H1 (cell line): ENCODE data around the gene COL28A1. TPM values are rescaled to one million over a fixed set of nuclear protein-coding genes. Genes with fewer than 3 reads are reported as not detected.
A peak's percentile ranks its signal among the peaks of the same experiment; 100 is the strongest.

ENCODE experiments used
- CTCF ChIA-PET: fragments of 300-600 bp; sonication (Branson Sonifier 250); formaldehyde crosslinking; loops from one replicate; lab custom pipeline; 2021; ENCODE audit not compliant: partially characterized antibody; lab: Charles Lee
- POLR2A ChIA-PET: fragments of 300-600 bp; sonication (Branson Sonifier 250); formaldehyde crosslinking; loops from one replicate; lab custom pipeline; 2021; ENCODE audit warnings: inconsistent platforms; ENCODE audit not compliant: partially characterized antibody; lab: Charles Lee
- DNase-seq, 2 experiments: peaks; one replicate each; pipeline versions ENCODE4 v3.0.0 to v3.0.0-alpha.2; 2010 to 2022; ENCODE audit warnings: low spot score in 2 of 2, low read depth in 1 of 2, mixed read lengths in 1 of 2
- FAIRE-seq: peaks from 2 replicates; lab custom pipeline; 2011; peaks lifted over from hg19 to GRCh38; lab: Jason Lieb, UNC
- H2AFZ ChIP-seq: 2 replicates; pipeline ENCODE4 v1.8.1; 2012; ENCODE audit warnings: low read length, inconsistent platforms
- H2AK5ac ChIP-seq: 2 replicates; pipeline ENCODE4 v1.6.1; 2013; ENCODE audit warnings: low read depth, low read length
- H2BK120ac ChIP-seq: replicated peaks from 2 replicates; pipeline ENCODE3; 2013; ENCODE audit warnings: low read depth, low read length, inconsistent platforms
- H2BK12ac ChIP-seq: 2 replicates; pipeline ENCODE4 v1.6.1; 2013; ENCODE audit warnings: low read depth, low read length
- H2BK15ac ChIP-seq: 2 replicates; pipeline ENCODE4 v1.6.1; 2013; ENCODE audit warnings: low read length
- H2BK20ac ChIP-seq: 2 replicates; pipeline ENCODE4 v1.6.1; 2013; ENCODE audit warnings: low read length
- H2BK5ac ChIP-seq: 2 replicates; pipeline ENCODE4 v1.6.1; 2013; ENCODE audit warnings: low read depth, low read length
- H3K14ac ChIP-seq: 2 replicates; pipeline ENCODE4 v1.6.1; 2013; ENCODE audit warnings: inconsistent platforms; ENCODE audit not compliant: insufficient read length
- H3K18ac ChIP-seq: 2 replicates; pipeline ENCODE4 v1.6.1; 2013; ENCODE audit warnings: low read length; ENCODE audit errors: extremely low read depth
- H3K23ac ChIP-seq: 2 replicates; pipeline ENCODE4 v1.6.1; 2013; ENCODE audit warnings: inconsistent platforms; ENCODE audit not compliant: insufficient read length
- H3K23me2 ChIP-seq: 2 replicates; pipeline ENCODE4 v1.6.1; 2013; ENCODE audit warnings: low read depth, low read length
- H3K27ac ChIP-seq: 2 replicates; pipeline ENCODE4 v1.6.1; 2011; ENCODE audit warnings: low read depth, low read length, inconsistent platforms
- H3K27me3 ChIP-seq, 4 experiments: replicated peaks in 1 of 4; 1 replicate in 1 of 4; 2 replicates in 3 of 4; pipeline versions ENCODE4 v1.6.1 to v1.8.1; 2011 to 2013; ENCODE audit warnings: low read length in 3 of 4, mild to moderate bottlenecking in 3 of 4, inconsistent platforms in 2 of 4, mixed read lengths in 2 of 4, moderate library complexity in 1 of 4; ENCODE audit not compliant: control insufficient read depth in 3 of 4, insufficient read depth in 3 of 4; ENCODE audit errors: extremely low read depth in 1 of 4
- H3K36me3 ChIP-seq, 4 experiments: 2 replicates each; pipeline versions ENCODE4 v1.6.1 to v1.8.1; 2011 to 2013; ENCODE audit warnings: mild to moderate bottlenecking in 4 of 4, low read length in 3 of 4, moderate library complexity in 2 of 4, control low read depth in 1 of 4, inconsistent platforms in 1 of 4; ENCODE audit not compliant: insufficient read depth in 4 of 4, control insufficient read depth in 2 of 4
- H3K4ac ChIP-seq: replicated peaks from 2 replicates; pipeline ENCODE3; 2013; ENCODE audit warnings: low read length, low read depth, mixed read lengths, inconsistent platforms; ENCODE audit not compliant: insufficient read length
- H3K4me1 ChIP-seq, 4 experiments: replicated peaks in 1 of 4; 1 replicate in 1 of 4; 2 replicates in 3 of 4; pipeline versions ENCODE4 v1.6.1 to v1.8.1; 2011 to 2013; ENCODE audit warnings: low read length in 3 of 4, inconsistent platforms in 2 of 4, mixed read lengths in 1 of 4; ENCODE audit not compliant: insufficient read depth in 4 of 4, control insufficient read depth in 3 of 4
- H3K4me2 ChIP-seq, 2 experiments: 2 replicates each; pipeline versions ENCODE4 v1.6.1 to v1.8.1; 2011 to 2013; ENCODE audit warnings: low read depth in 2 of 2, low read length in 2 of 2, control low read depth in 1 of 2, inconsistent platforms in 1 of 2, mild to moderate bottlenecking in 1 of 2; ENCODE audit not compliant: insufficient read depth in 1 of 2
- H3K4me3 ChIP-seq, 4 experiments: fragments of 200-600, 300-600 bp in 1 of 4; sonication (generic), shearing (Covaris generic), sonication (Bioruptor Twin) in 1 of 4; 2 replicates each; pipeline versions ENCODE4 v1.5.1 to v1.8.1; 2011 to 2016; ENCODE audit warnings: low read length in 4 of 4, low read depth in 3 of 4, control low read depth in 2 of 4, inconsistent platforms in 2 of 4, mild to moderate bottlenecking in 2 of 4, mixed read lengths in 1 of 4, moderate library complexity in 1 of 4; ENCODE audit not compliant: insufficient read depth in 2 of 4; ENCODE audit errors: extremely low read depth in 1 of 4
- H3K56ac ChIP-seq: replicated peaks from 2 replicates; pipeline ENCODE3; 2013; ENCODE audit warnings: low read depth, mild to moderate bottlenecking, mixed read lengths, low read length, inconsistent platforms; ENCODE audit not compliant: insufficient read length
- H3K79me1 ChIP-seq: 2 replicates; pipeline ENCODE4 v1.6.1; 2013; ENCODE audit warnings: low read depth, low read length, control low read depth
- H3K79me2 ChIP-seq, 2 experiments: 2 replicates each; pipeline versions ENCODE4 v1.6.1 to v1.8.1; 2012 to 2013; ENCODE audit warnings: low read length in 2 of 2, mild to moderate bottlenecking in 2 of 2, inconsistent platforms in 1 of 2; ENCODE audit not compliant: insufficient read depth in 2 of 2, control insufficient read depth in 1 of 2
- H3K9ac ChIP-seq, 4 experiments: replicated peaks in 1 of 4; 1 replicate in 1 of 4; 2 replicates in 3 of 4; pipeline versions ENCODE4 v1.6.1 to v1.8.1; 2011 to 2013; ENCODE audit warnings: low read depth in 3 of 4, low read length in 3 of 4, control low read depth in 2 of 4, mild to moderate bottlenecking in 2 of 4, moderate library complexity in 2 of 4, inconsistent platforms in 1 of 4; ENCODE audit errors: extremely low read depth in 1 of 4
- H3K9me3 ChIP-seq, 2 experiments: 2 replicates each; pipeline versions ENCODE4 v1.6.1 to v1.8.1; 2012 to 2013; ENCODE audit warnings: mild to moderate bottlenecking in 2 of 2, moderate library complexity in 2 of 2, control low read depth in 1 of 2, inconsistent platforms in 1 of 2, low read depth in 1 of 2, low read length in 1 of 2, mixed read lengths in 1 of 2; ENCODE audit not compliant: insufficient read depth in 2 of 2
- H4K20me1 ChIP-seq, 2 experiments: replicated peaks in 1 of 2; 2 replicates each; pipeline versions ENCODE3 to v1.8.1; 2011 to 2013; ENCODE audit warnings: inconsistent platforms in 2 of 2, low read length in 2 of 2, mild to moderate bottlenecking in 1 of 2; ENCODE audit not compliant: insufficient read depth in 2 of 2, control insufficient read depth in 1 of 2
- H4K5ac ChIP-seq: 2 replicates; pipeline ENCODE4 v1.6.1; 2013; ENCODE audit warnings: low read length, low read depth, mixed read lengths, inconsistent platforms; ENCODE audit not compliant: insufficient read length
- H4K8ac ChIP-seq: 2 replicates; pipeline ENCODE4 v1.8.0; 2013; ENCODE audit warnings: mild to moderate bottlenecking, moderate library complexity, low read length, inconsistent platforms; ENCODE audit not compliant: insufficient read depth; ENCODE audit errors: extremely low read depth
- H4K91ac ChIP-seq: replicated peaks from 2 replicates; pipeline ENCODE3; 2013; ENCODE audit warnings: low read length, mixed read lengths, inconsistent platforms; ENCODE audit not compliant: insufficient read length
- ATF2 ChIP-seq: IDR thresholded peaks from 2 replicates; pipeline ENCODE4 v1.6.1; 2012; ENCODE audit warnings: low read length, inconsistent platforms
- EGR1 ChIP-seq: IDR thresholded peaks from 2 replicates; pipeline ENCODE4 v1.6.1; 2011; ENCODE audit warnings: low read depth, low read length, borderline replicate concordance
- HDAC6 ChIP-seq: IDR thresholded peaks from one replicate; pipeline ENCODE4 v1.7.1; 2012; ENCODE audit warnings: low read depth, mild to moderate bottlenecking, inconsistent platforms, low read length, moderate library complexity
- NANOG ChIP-seq: IDR thresholded peaks from 2 replicates; pipeline ENCODE4 v1.6.1; 2011; ENCODE audit warnings: low read length, low read depth, mild to moderate bottlenecking, inconsistent platforms; ENCODE audit not compliant: insufficient read depth, poor library complexity, severe bottlenecking
- POU5F1 ChIP-seq: IDR thresholded peaks from 2 replicates; pipeline ENCODE4 v1.6.1; 2011; ENCODE audit warnings: low read depth, mild to moderate bottlenecking, low read length, moderate library complexity
- SP2 ChIP-seq: IDR thresholded peaks from 2 replicates; pipeline ENCODE4 v1.6.1; 2012; ENCODE audit warnings: mild to moderate bottlenecking, low read length, inconsistent platforms
- TAF7 ChIP-seq: optimal IDR thresholded peaks from 2 replicates; pipeline ENCODE3; 2011; ENCODE audit warnings: low read depth, mild to moderate bottlenecking, inconsistent platforms, low read length, moderate library complexity, borderline replicate concordance
- ZNF274 ChIP-seq: IDR thresholded peaks from 2 replicates; pipeline ENCODE4 v1.7.0; 2012; ENCODE audit warnings: low read length, borderline replicate concordance; ENCODE audit errors: extremely low read depth
- WGBS, 2 experiments: shearing (Covaris generic) in 1 of 2; methylation state at CpG; one replicate each; pipeline versions ENCODE4 v1.1.6 to v1.1.7; 2013 to 2015; ENCODE audit warnings: low lambda C conversion rate in 2 of 2, mixed read lengths in 2 of 2, inconsistent platforms in 1 of 2, low coverage in 1 of 2, missing lambda C conversion rate in 1 of 2; ENCODE audit not compliant: insufficient replicate concordance in 2 of 2, insufficient coverage in 1 of 2, insufficient read length in 1 of 2; ENCODE audit errors: extremely low coverage in 1 of 2, missing lambda C conversion rate in 1 of 2; 5-methylcytosine and 5-hydroxymethylcytosine counted together
- polyA plus RNA-seq, 7 experiments: library from polyadenylated mRNA; depleted of rRNA in 3 of 7; stranded (reverse) in 5 of 7; unstranded in 2 of 7; fragments of >200 nt in 5 of 7; fragments of 200-250 nt in 2 of 7; gene quantifications; 1 replicate in 5 of 7; 2 replicates in 1 of 7; 4 replicates in 1 of 7; pipeline versions ENCODE4 v1.2.1 to v1.2.3, GENCODE V29; 2011 to 2013; ENCODE audit warnings: missing spikeins in 2 of 7, mixed read lengths in 2 of 7
- total RNA-seq: library from RNA; stranded (reverse); fragmentation: NEBNext Ultra II Directional; extraction: Animal tissue kit (Norgen Biotek cat#: 25700); gene quantifications from 2 replicates; pipeline ENCODE4 v1.2.1, GENCODE V29; 2021

COL28A1 gene
- total and polyA plus RNA-seq, 2 of the 8 experiments (the other 6 are each of a cell fraction or from before 2014, with no cell fraction given): 0.22 to 0.38 TPM

DNA sequence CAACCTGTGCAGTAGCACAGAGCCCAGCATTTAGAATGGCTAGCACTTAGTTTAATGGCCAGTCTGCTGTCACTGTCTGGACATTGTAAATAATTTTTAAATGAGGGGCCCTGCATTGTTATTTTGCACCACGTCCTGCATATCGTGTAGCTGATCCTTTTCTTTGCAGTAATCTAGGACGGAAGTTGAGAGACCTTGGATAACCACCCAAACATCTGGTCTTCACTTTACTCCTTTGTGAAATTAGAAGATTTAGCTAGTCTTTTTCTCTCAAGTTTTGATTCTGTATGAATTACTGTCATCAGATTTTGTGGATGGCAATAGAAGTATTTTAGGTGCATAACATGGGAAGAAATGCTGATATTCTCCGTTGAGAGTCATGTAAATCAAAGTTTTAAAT is 32.9 kb upstream of the COL28A1 start:
- H3K9ac ChIP-seq: no peak overlapping the region

More for the DNA sequence above, 32.9 kb upstream of the COL28A1 start:
- H2BK20ac ChIP-seq: no peak overlapping the region
- H3K36me3 ChIP-seq: peaks cover 0 to 19% (median 5%) of the 10 kb centered on the region in 4 experiments; a peak in 3 of 8 replicates
- H2BK12ac ChIP-seq: no peak overlapping the region
- no peak overlapping the region for H2AFZ ChIP-seq
- H4K5ac ChIP-seq: no peak overlapping the region
- no peak overlapping the region for H2BK5ac ChIP-seq
- peaks cover 3 to 7% of the 10 kb centered on the region in 2 experiments for H3K9me3 ChIP-seq
- peaks cover 2% of the 10 kb centered on the region; the same call in 1 of the 2 replicates for H3K23me2 ChIP-seq
- peak overlapping the region in 2 of 4 experiments; percentile 91 to 98; a peak in 3 of 8 replicates for H3K4me3 ChIP-seq
- H3K23ac ChIP-seq: no peak overlapping the region
- H3K14ac ChIP-seq: no peak overlapping the region
- H3K56ac ChIP-seq: no peak overlapping the region
- peaks cover 16 to 64% of the 10 kb centered on the region in 2 experiments for H3K79me2 ChIP-seq
- H3K18ac ChIP-seq: no peak overlapping the region
- peaks cover 5 to 11% (median 6%) of the 10 kb centered on the region in 4 experiments; a peak in 6 of 7 replicates for H3K4me1 ChIP-seq
- H4K8ac ChIP-seq: no peak overlapping the region
- CTCF ChIA-PET: interaction anchor here (1.0 kb wide), 1 partner anchor 12 kb away, joined by 3 read pairs; no protein-coding TSS in a partner anchor
- H3K79me1 ChIP-seq: no peaks in the 10 kb centered on the region
- POLR2A ChIA-PET: interaction anchor here (1.0 to 3.1 kb wide), 5 partner anchors 9 to 460 kb away, joined by 3 to 12 read pairs (median 4); partner anchors contain the start of gene UMAD1
- FAIRE-seq (no peak), DNase-seq (no peak)
- no peak overlapping the region for H3K4ac ChIP-seq
- 87% methylated on average over 4 of the region's 4 CpGs; no CpG with 5 or more reads in 1 of the 2 experiments for WGBS, 2 experiments
- H3K27ac ChIP-seq: no peak overlapping the region
- TF ChIP-seq EGR1 (no peak), NANOG (no peak), ATF2 (no peak), HDAC6 (no peak), ZNF274 (no peak), TAF7 (no peak), SP2 (no peak), POU5F1 (no peak)
- H2BK15ac ChIP-seq: no peak overlapping the region
- H3K4me2 ChIP-seq: peak overlapping the region; percentile 63 to 89
- peaks cover 0 to 2% of the 10 kb centered on the region in 2 experiments for H4K20me1 ChIP-seq
- H2AK5ac ChIP-seq: no peak overlapping the region
- no peak overlapping the region for H4K91ac ChIP-seq
- no peaks in the 10 kb centered on the region for H3K27me3 ChIP-seq
- no peak overlapping the region for H2BK120ac ChIP-seq
